Bronchus fibroblast of lung (primary cell): Measurements from ENCODE around the gene HLA-G. TPM values are rescaled to one million over a fixed set of nuclear protein-coding genes. Genes with fewer than 3 reads are reported as not detected.

ENCODE experiments used
- total RNA-seq: library from RNA; depleted of rRNA; stranded (reverse); fragments of >200 nt; gene quantifications from 2 replicates; pipeline ENCODE4 v1.2.3, GENCODE V29; 2015

Gene HLA-G
- total RNA-seq: not detected in 2 replicates

GRCh38 chr6:29827579-29828470 lies at the start of gene HLA-G:
Gene HLA-G, plus strand, starts transcription at chr6:29827825. Its CDS starts 20 bp downstream, at chr6:29827845.

Other genes starting within 250 kb of the HLA-G start
- gene OR2H2, start 242.7 kb upstream of the HLA-G start, total RNA-seq: not detected in 2 replicates
- gene GABBR1, start 194.6 kb upstream of the HLA-G start, total RNA-seq: 4.4 and 4.8 TPM in 2 replicates
- not detected in 2 replicates for gene MOG, start 170.7 kb upstream of the HLA-G start, total RNA-seq
- gene ZFP57, start 146.7 kb upstream of the HLA-G start, total RNA-seq: not detected in 2 replicates
- gene HLA-F, start 104.4 kb upstream of the HLA-G start, total RNA-seq: not detected in 2 replicates
- 133 and 140 TPM in 2 replicates for gene HLA-A, start 114.7 kb downstream of the HLA-G start, total RNA-seq
- gene POLR1H, start 233.4 kb downstream of the HLA-G start, total RNA-seq: 30.8 and 33.3 TPM in 2 replicates
- gene PPP1R11, start 239.4 kb downstream of the HLA-G start, total RNA-seq: 36.4 and 40.7 TPM in 2 replicates
- gene RNF39, start 247.9 kb downstream of the HLA-G start, total RNA-seq: not detected in 2 replicates